WTC11 (cell line): ENCODE data around the gene MGAT5B. TPM values are rescaled to one million over a fixed set of nuclear protein-coding genes. Genes with fewer than 3 reads are reported as not detected.

ENCODE experiments used
- ATAC-seq: fragments of 200-7000 bp; cut with Tn5 transposase; 2 replicates; pipeline ENCODE4 v1.10.0; 2021; ENCODE audit warnings: mild to moderate bottlenecking, moderate library complexity
- CTCF ChIA-PET: fragments of 300-600 bp; sonication (Branson Sonifier 250); formaldehyde crosslinking; loops from one replicate; lab custom pipeline; 2021; ENCODE audit warnings: antibody characterized with exemption; lab: Charles Lee
- POLR2A ChIA-PET: fragments of 350-600 bp; sonication (Branson Sonifier 250); formaldehyde crosslinking; loops from one replicate; lab custom pipeline; 2021; ENCODE audit warnings: antibody characterized with exemption; lab: Charles Lee
- DNase-seq: peaks from one replicate; pipeline ENCODE4 v3.0.0; 2021; ENCODE audit warnings: low spot score
- H3K27ac Mint-ChIP-seq: 2 replicates; pipeline ENCODE4 v1.8.0; 2021; ENCODE audit warnings: mixed read lengths
- H3K27me3 Mint-ChIP-seq: 2 replicates; pipeline ENCODE4 v1.8.0; 2021; ENCODE audit warnings: low read depth, mild to moderate bottlenecking, moderate library complexity, mixed read lengths
- H3K36me3 Mint-ChIP-seq: 2 replicates; pipeline ENCODE4 v1.8.0; 2021; ENCODE audit warnings: mixed read lengths
- H3K4me1 Mint-ChIP-seq: 2 replicates; pipeline ENCODE4 v1.8.0; 2022; ENCODE audit warnings: mixed read lengths
- H3K4me3 Mint-ChIP-seq: 2 replicates; pipeline ENCODE4 v1.8.0; 2021; ENCODE audit warnings: mild to moderate bottlenecking, moderate library complexity, mixed read lengths
- H3K9me3 Mint-ChIP-seq: 2 replicates; pipeline ENCODE4 v1.8.0; 2021; ENCODE audit warnings: mixed read lengths
- ATF1 ChIP-seq: sonication (generic); formaldehyde crosslinking; IDR thresholded peaks from 2 replicates; pipeline ENCODE4 v1.8.1; 2023; ENCODE audit warnings: mild to moderate bottlenecking, moderate library complexity, missing genetic modification reagents
- CREM ChIP-seq: sonication (generic); formaldehyde crosslinking; IDR thresholded peaks from 2 replicates; pipeline ENCODE4 v1.8.1; 2022; ENCODE audit warnings: mild to moderate bottlenecking, missing genetic modification reagents, moderate library complexity
- FOXP1 ChIP-seq: sonication (generic); formaldehyde crosslinking; IDR thresholded peaks from 2 replicates; pipeline ENCODE4 v1.8.0; 2022; ENCODE audit warnings: missing genetic modification reagents, mild to moderate bottlenecking, moderate library complexity, borderline replicate concordance
- HMGA2 ChIP-seq: fragments of 250-450 bp; sonication (Bioruptor Pico); IDR thresholded peaks from 2 replicates; pipeline ENCODE4 v1.4.0; 2021; ENCODE audit warnings: mild to moderate bottlenecking, moderate library complexity
- IRF2 ChIP-seq: sonication (generic); formaldehyde crosslinking; IDR thresholded peaks from 2 replicates; pipeline ENCODE4 v1.8.0; 2022; ENCODE audit warnings: low read depth, missing genetic modification reagents, borderline replicate concordance
- JUN ChIP-seq: sonication (generic); formaldehyde crosslinking; IDR thresholded peaks from 2 replicates; pipeline ENCODE4 v1.8.0; 2023; ENCODE audit warnings: mild to moderate bottlenecking, missing genetic modification reagents
- MYBL2 ChIP-seq: sonication (generic); formaldehyde crosslinking; IDR thresholded peaks from 2 replicates; pipeline ENCODE4 v1.8.1; 2023; ENCODE audit warnings: mild to moderate bottlenecking, moderate library complexity, missing genetic modification reagents
- RORB ChIP-seq: fragments of 250-450 bp; sonication (Bioruptor Pico); IDR thresholded peaks from 2 replicates; pipeline ENCODE4 v1.9.0; 2021; ENCODE audit warnings: mild to moderate bottlenecking
- TEAD4 ChIP-seq: sonication (generic); formaldehyde crosslinking; IDR thresholded peaks from 2 replicates; pipeline ENCODE4 v1.8.0; 2022; ENCODE audit warnings: mild to moderate bottlenecking, missing genetic modification reagents
- ZNF121 ChIP-seq: sonication (generic); formaldehyde crosslinking; IDR thresholded peaks from 2 replicates; pipeline ENCODE4 v1.8.0; 2023; ENCODE audit warnings: missing genetic modification reagents
- ZNF416 ChIP-seq: fragments of 250-450 bp; sonication (Bioruptor Pico); IDR thresholded peaks from 2 replicates; pipeline ENCODE4 v1.9.0; 2021; ENCODE audit warnings: mild to moderate bottlenecking, inconsistent platforms
- total RNA-seq: library from RNA; stranded (reverse); gene quantifications from 3 replicates; pipeline ENCODE4 v1.2.3, GENCODE V29; 2021
- TF ChIP-seq, protein P1 (sequence below): sonication (generic); formaldehyde crosslinking; IDR thresholded peaks from 2 replicates; pipeline ENCODE4 v1.8.0; 2022; ENCODE audit warnings: mild to moderate bottlenecking, missing genetic modification reagents
- TF ChIP-seq, protein P2 (sequence below): sonication (generic); formaldehyde crosslinking; IDR thresholded peaks from 2 replicates; pipeline ENCODE4 v1.8.1; 2022; ENCODE audit warnings: missing genetic modification reagents, borderline replicate concordance
- TF ChIP-seq, protein P3 (sequence below): fragments of 250-450 bp; sonication (Bioruptor Pico); IDR thresholded peaks from 2 replicates; pipeline ENCODE4 v1.9.0; 2021; ENCODE audit warnings: mild to moderate bottlenecking, borderline replicate concordance
- TF ChIP-seq, protein P4 (sequence below): sonication (generic); formaldehyde crosslinking; IDR thresholded peaks from 2 replicates; pipeline ENCODE4 v1.8.1; 2023; ENCODE audit warnings: mild to moderate bottlenecking, missing genetic modification reagents
- TF ChIP-seq, protein P5 (sequence below): sonication (generic); formaldehyde crosslinking; IDR thresholded peaks from 2 replicates; pipeline ENCODE4 v1.8.1; 2023; ENCODE audit warnings: mild to moderate bottlenecking, missing genetic modification reagents
- TF ChIP-seq, protein P6 (sequence below): fragments of 250-450 bp; sonication (Bioruptor Pico); IDR thresholded peaks from 2 replicates; pipeline ENCODE4 v1.9.0; 2021; ENCODE audit warnings: mild to moderate bottlenecking
- TF ChIP-seq, protein P7 (sequence below): sonication (generic); formaldehyde crosslinking; IDR thresholded peaks from 2 replicates; pipeline ENCODE4 v1.8.1; 2022; ENCODE audit warnings: low read depth, missing genetic modification reagents, borderline replicate concordance

MGAT5B gene
- total RNA-seq, 1 experiment from 2014 or later, result 11.6 TPM

DNA sequence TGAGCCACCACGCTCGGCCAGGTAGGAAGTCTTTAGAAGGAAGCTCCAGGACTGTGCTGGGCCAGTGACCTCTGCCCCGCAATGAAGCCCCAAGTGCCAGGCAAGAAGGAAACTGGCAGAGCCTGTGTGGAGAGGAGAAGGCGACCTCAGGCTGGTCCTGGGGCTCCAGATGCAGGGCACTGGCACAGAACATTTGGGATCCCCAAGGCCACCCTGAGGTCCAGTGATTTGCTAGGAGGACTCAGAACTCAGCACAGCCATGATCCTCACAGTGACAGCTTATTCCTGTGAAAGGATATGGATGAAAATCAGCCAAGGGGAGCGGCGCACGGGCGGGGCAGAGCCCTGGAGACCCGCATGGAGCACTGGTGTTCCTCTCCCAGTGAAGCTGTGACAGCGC, 24.1 kb downstream of the MGAT5B start:
- no peaks in the 10 kb centered on the region; the same call in 1 of the 2 replicates for H3K27me3 Mint-ChIP-seq
- no peak overlapping the region for H3K27ac Mint-ChIP-seq
- H3K36me3 Mint-ChIP-seq, result peaks cover 10% of the 10 kb centered on the region
- ChIA-PET POLR2A (no interaction called here), CTCF (no interaction called here)
- DNase-seq (no peak), ATAC-seq (no peak)
- H3K9me3 Mint-ChIP-seq, result peaks cover 5% of the 10 kb centered on the region
- H3K4me1 Mint-ChIP-seq, result peaks cover 7% of the 10 kb centered on the region
- no peak overlapping the region for H3K4me3 Mint-ChIP-seq
- TF ChIP-seq MYBL2 (CRISPR knock-in tag) (no peak), FOXP1 (no peak), IRF2 (CRISPR knock-in tag) (no peak), JUN (no peak), CREM (CRISPR knock-in tag) (no peak), TEAD4 (CRISPR knock-in tag) (no peak)
- TF ChIP-seq, protein P1, sequence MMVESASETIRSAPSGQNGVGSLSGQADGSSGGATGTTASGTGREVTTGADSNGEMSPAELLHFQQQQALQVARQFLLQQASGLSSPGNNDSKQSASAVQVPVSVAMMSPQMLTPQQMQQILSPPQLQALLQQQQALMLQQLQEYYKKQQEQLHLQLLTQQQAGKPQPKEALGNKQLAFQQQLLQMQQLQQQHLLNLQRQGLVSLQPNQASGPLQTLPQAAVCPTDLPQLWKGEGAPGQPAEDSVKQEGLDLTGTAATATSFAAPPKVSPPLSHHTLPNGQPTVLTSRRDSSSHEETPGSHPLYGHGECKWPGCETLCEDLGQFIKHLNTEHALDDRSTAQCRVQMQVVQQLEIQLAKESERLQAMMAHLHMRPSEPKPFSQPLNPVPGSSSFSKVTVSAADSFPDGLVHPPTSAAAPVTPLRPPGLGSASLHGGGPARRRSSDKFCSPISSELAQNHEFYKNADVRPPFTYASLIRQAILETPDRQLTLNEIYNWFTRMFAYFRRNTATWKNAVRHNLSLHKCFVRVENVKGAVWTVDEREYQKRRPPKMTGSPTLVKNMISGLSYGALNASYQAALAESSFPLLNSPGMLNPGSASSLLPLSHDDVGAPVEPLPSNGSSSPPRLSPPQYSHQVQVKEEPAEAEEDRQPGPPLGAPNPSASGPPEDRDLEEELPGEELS, result no peak
- TF ChIP-seq, protein P2, sequence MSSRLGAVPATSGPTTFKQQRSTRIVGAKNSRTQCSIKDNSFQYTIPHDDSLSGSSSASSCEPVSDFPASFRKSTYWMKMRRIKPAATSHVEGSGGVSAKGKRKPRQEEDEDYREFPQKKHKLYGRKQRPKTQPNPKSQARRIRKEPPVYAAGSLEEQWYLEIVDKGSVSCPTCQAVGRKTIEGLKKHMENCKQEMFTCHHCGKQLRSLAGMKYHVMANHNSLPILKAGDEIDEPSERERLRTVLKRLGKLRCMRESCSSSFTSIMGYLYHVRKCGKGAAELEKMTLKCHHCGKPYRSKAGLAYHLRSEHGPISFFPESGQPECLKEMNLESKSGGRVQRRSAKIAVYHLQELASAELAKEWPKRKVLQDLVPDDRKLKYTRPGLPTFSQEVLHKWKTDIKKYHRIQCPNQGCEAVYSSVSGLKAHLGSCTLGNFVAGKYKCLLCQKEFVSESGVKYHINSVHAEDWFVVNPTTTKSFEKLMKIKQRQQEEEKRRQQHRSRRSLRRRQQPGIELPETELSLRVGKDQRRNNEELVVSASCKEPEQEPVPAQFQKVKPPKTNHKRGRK (CRISPR knock-in tag), result no peak
- TF ChIP-seq, protein P3, sequence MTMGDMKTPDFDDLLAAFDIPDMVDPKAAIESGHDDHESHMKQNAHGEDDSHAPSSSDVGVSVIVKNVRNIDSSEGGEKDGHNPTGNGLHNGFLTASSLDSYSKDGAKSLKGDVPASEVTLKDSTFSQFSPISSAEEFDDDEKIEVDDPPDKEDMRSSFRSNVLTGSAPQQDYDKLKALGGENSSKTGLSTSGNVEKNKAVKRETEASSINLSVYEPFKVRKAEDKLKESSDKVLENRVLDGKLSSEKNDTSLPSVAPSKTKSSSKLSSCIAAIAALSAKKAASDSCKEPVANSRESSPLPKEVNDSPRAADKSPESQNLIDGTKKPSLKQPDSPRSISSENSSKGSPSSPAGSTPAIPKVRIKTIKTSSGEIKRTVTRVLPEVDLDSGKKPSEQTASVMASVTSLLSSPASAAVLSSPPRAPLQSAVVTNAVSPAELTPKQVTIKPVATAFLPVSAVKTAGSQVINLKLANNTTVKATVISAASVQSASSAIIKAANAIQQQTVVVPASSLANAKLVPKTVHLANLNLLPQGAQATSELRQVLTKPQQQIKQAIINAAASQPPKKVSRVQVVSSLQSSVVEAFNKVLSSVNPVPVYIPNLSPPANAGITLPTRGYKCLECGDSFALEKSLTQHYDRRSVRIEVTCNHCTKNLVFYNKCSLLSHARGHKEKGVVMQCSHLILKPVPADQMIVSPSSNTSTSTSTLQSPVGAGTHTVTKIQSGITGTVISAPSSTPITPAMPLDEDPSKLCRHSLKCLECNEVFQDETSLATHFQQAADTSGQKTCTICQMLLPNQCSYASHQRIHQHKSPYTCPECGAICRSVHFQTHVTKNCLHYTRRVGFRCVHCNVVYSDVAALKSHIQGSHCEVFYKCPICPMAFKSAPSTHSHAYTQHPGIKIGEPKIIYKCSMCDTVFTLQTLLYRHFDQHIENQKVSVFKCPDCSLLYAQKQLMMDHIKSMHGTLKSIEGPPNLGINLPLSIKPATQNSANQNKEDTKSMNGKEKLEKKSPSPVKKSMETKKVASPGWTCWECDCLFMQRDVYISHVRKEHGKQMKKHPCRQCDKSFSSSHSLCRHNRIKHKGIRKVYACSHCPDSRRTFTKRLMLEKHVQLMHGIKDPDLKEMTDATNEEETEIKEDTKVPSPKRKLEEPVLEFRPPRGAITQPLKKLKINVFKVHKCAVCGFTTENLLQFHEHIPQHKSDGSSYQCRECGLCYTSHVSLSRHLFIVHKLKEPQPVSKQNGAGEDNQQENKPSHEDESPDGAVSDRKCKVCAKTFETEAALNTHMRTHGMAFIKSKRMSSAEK (CRISPR knock-in tag), result no peak

DNA sequence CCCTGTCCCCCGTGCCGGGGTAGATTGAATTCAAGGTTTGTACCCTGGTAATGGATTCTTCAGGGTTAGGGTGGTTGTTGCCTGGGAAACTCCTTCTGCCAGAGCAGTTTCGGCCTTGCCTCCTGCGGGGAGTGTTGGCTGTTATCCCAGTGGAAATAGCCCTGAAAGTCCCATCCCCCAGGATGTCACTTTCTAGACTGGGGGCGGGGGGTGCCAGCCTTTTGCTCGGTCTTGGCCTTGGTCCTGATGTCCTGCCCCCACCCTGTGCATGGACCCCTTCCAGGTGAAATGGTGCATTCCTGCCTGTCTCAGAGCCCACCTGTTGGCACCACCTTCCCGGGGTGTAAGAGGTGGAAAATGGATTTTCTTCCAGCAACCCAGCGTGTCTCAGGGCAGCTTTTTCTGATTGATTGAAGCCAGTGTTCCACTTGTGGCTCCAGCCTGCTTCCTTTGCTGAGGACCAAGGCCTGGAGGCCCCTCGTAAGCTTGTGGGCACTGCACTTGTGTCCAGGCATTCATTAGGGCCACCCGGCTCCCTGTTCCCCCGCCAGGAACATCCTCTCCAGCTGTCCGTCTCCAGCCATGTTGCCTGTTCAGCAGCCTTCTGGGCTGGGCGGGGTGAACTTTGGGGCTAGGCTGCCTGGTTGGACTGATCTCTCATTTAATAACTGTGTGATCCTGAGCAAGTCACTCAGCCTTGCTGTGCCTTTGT, 25.6 kb downstream of the MGAT5B start:
- Mint-ChIP-seq H3K27me3 (no peaks in the 10 kb centered on the region; the same call in 1 of the 2 replicates), H3K27ac (no peak overlapping the region), H3K4me3 (no peak overlapping the region), H3K9me3 (peaks cover 5% of the 10 kb centered on the region), H3K4me1 (no peaks in the 10 kb centered on the region), H3K36me3 (peaks cover 10% of the 10 kb centered on the region)
- ChIA-PET POLR2A (no interaction called here), CTCF (interaction anchor here (0.7 kb wide), 1 partner anchor 608 kb away, joined by 3 read pairs; no protein-coding TSS in a partner anchor)
- ATAC-seq (no peak), DNase-seq (no peak)
- TF ChIP-seq RORB (CRISPR knock-in tag) (no peak), HMGA2 (CRISPR knock-in tag) (no peak), ATF1 (no peak), ZNF416 (CRISPR knock-in tag) (no peak), ZNF121 (CRISPR knock-in tag) (no peak)
- TF ChIP-seq, protein P4, sequence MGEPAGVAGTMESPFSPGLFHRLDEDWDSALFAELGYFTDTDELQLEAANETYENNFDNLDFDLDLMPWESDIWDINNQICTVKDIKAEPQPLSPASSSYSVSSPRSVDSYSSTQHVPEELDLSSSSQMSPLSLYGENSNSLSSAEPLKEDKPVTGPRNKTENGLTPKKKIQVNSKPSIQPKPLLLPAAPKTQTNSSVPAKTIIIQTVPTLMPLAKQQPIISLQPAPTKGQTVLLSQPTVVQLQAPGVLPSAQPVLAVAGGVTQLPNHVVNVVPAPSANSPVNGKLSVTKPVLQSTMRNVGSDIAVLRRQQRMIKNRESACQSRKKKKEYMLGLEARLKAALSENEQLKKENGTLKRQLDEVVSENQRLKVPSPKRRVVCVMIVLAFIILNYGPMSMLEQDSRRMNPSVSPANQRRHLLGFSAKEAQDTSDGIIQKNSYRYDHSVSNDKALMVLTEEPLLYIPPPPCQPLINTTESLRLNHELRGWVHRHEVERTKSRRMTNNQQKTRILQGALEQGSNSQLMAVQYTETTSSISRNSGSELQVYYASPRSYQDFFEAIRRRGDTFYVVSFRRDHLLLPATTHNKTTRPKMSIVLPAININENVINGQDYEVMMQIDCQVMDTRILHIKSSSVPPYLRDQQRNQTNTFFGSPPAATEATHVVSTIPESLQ (CRISPR knock-in tag), result no peak
- TF ChIP-seq, protein P5, sequence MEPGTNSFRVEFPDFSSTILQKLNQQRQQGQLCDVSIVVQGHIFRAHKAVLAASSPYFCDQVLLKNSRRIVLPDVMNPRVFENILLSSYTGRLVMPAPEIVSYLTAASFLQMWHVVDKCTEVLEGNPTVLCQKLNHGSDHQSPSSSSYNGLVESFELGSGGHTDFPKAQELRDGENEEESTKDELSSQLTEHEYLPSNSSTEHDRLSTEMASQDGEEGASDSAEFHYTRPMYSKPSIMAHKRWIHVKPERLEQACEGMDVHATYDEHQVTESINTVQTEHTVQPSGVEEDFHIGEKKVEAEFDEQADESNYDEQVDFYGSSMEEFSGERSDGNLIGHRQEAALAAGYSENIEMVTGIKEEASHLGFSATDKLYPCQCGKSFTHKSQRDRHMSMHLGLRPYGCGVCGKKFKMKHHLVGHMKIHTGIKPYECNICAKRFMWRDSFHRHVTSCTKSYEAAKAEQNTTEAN (CRISPR knock-in tag), result no peak
- TF ChIP-seq, protein P6, sequence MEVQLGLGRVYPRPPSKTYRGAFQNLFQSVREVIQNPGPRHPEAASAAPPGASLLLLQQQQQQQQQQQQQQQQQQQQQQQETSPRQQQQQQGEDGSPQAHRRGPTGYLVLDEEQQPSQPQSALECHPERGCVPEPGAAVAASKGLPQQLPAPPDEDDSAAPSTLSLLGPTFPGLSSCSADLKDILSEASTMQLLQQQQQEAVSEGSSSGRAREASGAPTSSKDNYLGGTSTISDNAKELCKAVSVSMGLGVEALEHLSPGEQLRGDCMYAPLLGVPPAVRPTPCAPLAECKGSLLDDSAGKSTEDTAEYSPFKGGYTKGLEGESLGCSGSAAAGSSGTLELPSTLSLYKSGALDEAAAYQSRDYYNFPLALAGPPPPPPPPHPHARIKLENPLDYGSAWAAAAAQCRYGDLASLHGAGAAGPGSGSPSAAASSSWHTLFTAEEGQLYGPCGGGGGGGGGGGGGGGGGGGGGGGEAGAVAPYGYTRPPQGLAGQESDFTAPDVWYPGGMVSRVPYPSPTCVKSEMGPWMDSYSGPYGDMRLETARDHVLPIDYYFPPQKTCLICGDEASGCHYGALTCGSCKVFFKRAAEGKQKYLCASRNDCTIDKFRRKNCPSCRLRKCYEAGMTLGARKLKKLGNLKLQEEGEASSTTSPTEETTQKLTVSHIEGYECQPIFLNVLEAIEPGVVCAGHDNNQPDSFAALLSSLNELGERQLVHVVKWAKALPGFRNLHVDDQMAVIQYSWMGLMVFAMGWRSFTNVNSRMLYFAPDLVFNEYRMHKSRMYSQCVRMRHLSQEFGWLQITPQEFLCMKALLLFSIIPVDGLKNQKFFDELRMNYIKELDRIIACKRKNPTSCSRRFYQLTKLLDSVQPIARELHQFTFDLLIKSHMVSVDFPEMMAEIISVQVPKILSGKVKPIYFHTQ, result no peak
- TF ChIP-seq, protein P7, sequence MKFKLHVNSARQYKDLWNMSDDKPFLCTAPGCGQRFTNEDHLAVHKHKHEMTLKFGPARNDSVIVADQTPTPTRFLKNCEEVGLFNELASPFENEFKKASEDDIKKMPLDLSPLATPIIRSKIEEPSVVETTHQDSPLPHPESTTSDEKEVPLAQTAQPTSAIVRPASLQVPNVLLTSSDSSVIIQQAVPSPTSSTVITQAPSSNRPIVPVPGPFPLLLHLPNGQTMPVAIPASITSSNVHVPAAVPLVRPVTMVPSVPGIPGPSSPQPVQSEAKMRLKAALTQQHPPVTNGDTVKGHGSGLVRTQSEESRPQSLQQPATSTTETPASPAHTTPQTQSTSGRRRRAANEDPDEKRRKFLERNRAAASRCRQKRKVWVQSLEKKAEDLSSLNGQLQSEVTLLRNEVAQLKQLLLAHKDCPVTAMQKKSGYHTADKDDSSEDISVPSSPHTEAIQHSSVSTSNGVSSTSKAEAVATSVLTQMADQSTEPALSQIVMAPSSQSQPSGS (CRISPR knock-in tag), result no peak
